HFF-Myc (cell line): ENCODE measurements around the gene TTLL4.

Experiments
- DNase-seq: peaks from one replicate; pipeline ENCODE4 v3.0.0-alpha.2; 2011; ENCODE audit warnings: low read depth; ENCODE audit errors: extremely low read depth
- H3K4me3 ChIP-seq: replicated peaks from 2 replicates; pipeline ENCODE4 v1.5.1; 2011; ENCODE audit warnings: low read depth, mild to moderate bottlenecking, control low read depth, low read length
- TF ChIP-seq, protein P1 (sequence below): IDR thresholded peaks from 2 replicates; pipeline ENCODE4 v1.5.1; 2012; ENCODE audit warnings: mild to moderate bottlenecking, low read depth, low read length, control low read depth; ENCODE audit errors: missing control alignments

The TTLL4 gene

GRCh38 chr2:218773881-218774280, 63.2 kb downstream of the TTLL4 start:
- TF ChIP-seq, protein P1, sequence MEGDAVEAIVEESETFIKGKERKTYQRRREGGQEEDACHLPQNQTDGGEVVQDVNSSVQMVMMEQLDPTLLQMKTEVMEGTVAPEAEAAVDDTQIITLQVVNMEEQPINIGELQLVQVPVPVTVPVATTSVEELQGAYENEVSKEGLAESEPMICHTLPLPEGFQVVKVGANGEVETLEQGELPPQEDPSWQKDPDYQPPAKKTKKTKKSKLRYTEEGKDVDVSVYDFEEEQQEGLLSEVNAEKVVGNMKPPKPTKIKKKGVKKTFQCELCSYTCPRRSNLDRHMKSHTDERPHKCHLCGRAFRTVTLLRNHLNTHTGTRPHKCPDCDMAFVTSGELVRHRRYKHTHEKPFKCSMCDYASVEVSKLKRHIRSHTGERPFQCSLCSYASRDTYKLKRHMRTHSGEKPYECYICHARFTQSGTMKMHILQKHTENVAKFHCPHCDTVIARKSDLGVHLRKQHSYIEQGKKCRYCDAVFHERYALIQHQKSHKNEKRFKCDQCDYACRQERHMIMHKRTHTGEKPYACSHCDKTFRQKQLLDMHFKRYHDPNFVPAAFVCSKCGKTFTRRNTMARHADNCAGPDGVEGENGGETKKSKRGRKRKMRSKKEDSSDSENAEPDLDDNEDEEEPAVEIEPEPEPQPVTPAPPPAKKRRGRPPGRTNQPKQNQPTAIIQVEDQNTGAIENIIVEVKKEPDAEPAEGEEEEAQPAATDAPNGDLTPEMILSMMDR, result no peak
- DNase-seq, result no peak
- no peak overlapping the region for H3K4me3 ChIP-seq

DNA sequence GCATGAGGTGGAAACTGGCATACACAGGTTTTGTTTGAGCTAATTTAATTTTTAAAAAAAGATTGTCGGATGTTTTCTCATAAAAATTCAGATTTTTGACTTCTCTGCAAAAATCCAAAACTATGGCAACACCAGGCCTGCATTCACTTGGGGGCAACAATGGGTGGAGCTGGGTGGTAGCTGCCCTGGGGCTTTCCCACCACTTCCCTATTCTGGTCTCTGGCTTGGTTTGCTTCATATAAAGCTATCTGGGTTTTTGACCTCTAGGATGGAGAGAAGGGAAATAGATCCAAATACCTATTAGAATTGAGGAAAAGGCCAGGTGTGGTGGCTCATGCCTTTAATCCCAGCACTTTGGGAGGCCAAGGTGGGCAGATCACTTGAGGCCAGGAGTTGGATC, 65.9 kb downstream of the TTLL4 start:
- H3K4me3 ChIP-seq, result no peak overlapping the region
- no peak for DNase-seq
- TF ChIP-seq, protein P1, result no peak

- no peak for DNase-seq
- TF ChIP-seq, protein P1, result no peak
- no peak overlapping the region for H3K4me3 ChIP-seq
These were observed 66.8 kb downstream of the TTLL4 start for GRCh38 chr2:218777276-218777990.

DNA sequence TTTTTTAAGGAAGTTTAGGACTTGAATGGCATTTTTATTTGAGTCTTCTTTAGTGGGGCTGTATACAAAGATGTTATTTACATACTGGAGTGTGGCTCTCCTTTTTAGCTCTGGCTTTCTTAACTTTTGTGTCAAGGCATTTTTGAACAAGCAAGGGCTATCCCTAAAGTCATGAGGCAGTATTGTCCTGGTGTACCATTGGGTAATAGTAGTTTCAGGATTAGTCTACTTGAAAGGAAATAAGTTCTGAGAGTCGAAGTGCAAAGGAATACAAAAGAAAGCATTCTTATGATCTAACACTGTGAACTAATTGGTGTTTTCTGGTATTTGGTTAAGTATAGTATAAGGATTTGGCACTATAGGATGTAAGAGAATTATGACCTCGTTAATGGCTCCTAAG, 69.4 kb downstream of the TTLL4 start:
- TF ChIP-seq, protein P1, result no peak

DNA sequence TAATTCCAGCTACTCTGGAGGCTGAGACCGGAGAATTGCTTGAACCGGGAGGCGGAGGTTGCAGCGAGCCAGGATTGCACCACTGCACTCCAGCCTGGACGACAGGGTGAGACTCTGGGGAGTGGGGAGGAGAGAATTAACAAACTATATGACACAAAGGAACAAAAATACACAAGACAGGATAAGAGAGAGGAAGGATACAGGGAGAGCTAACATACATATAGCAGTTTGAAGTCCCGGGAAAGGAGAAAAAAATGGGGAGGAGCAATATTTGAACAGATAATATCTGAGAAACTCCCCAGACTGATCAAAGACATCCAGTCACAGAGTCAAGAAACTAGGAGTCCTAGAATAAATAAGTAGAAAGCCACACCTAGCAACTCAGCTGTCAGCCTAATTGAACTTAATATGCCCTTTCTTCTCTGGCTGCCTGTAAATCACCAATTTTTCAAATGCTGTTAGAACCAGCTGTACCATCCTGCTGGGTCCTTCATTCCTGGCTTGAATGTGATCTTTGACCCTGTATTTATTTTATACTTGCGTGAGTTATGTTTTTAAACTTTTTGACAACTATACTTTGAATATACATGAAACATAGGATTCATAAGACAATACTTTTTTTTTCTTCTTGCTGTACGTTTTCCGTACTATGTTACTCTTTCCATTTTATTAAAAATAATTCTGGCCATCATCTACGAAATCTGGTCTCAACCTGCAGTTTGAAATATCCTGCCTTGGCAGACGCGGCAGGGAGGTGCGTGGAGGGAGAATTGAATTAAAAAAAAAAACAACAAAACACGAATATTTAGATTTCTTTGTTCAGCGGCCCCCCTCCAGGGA, 70.4 kb downstream of the TTLL4 start:
- TF ChIP-seq, protein P1, result no peak
- no peak for DNase-seq
- H3K4me3 ChIP-seq, result peak overlapping the region; percentile 42

More for the DNA sequence above, 69.4 kb downstream of the TTLL4 start:
- H3K4me3 ChIP-seq, result no peak overlapping the region
- no peak for DNase-seq

GRCh38 chr2:218781691-218782527, 71.3 kb downstream of the TTLL4 start, which contains the start of gene CYP27A1:
Gene CYP27A1, plus strand, starts transcription at chr2:218782147. Its CDS starts 36 bp downstream, at chr2:218782183.
- TF ChIP-seq, protein P1, result no peak
- DNase-seq, result no peak
- H3K4me3 ChIP-seq, result peak within 1 kb of the TSS; percentile 42
